HAP-1 (cell line): ENCODE data around the gene PPARGC1A.

ENCODE experiments used
- DNase-seq, 2 experiments: peaks; one replicate each; pipeline ENCODE4 v3.0.0-alpha.2; 2016 to 2020; ENCODE audit warnings: low spot score in 2 of 2
- H3K27me3 ChIP-seq: fragments of 250-450 bp; sonication (Bioruptor Pico); 2 replicates; pipeline ENCODE4 v1.5.1; 2020; ENCODE audit warnings: low read depth, mild to moderate bottlenecking, moderate library complexity
- H3K36me3 ChIP-seq: fragments of 250-450 bp; sonication (Bioruptor Pico); replicated peaks from 2 replicates; pipeline ENCODE4 v1.5.1; 2020; ENCODE audit warnings: mild to moderate bottlenecking
- H3K4me1 ChIP-seq: fragments of 250-450 bp; sonication (Bioruptor Pico); 2 replicates; pipeline ENCODE4 v1.5.1; 2020; ENCODE audit warnings: mild to moderate bottlenecking
- H3K4me3 ChIP-seq: fragments of 250-450 bp; sonication (Bioruptor Pico); 2 replicates; pipeline ENCODE4 v1.5.1; 2020; ENCODE audit warnings: mild to moderate bottlenecking, moderate library complexity
- H3K9me3 ChIP-seq: fragments of 250-450 bp; sonication (Bioruptor Pico); 2 replicates; pipeline ENCODE4 v1.5.1; 2020; ENCODE audit warnings: mild to moderate bottlenecking, moderate library complexity
- in situ Hi-C: fragments of 300-500 bp; cut with MboI; formaldehyde crosslinking; loops from 3 replicates; pipeline ENCODE4 v1.14.3; 2020; ENCODE audit warnings: low sequenced_read_pairs, inconsistent platforms, mixed read lengths

The PPARGC1A gene

DNA sequence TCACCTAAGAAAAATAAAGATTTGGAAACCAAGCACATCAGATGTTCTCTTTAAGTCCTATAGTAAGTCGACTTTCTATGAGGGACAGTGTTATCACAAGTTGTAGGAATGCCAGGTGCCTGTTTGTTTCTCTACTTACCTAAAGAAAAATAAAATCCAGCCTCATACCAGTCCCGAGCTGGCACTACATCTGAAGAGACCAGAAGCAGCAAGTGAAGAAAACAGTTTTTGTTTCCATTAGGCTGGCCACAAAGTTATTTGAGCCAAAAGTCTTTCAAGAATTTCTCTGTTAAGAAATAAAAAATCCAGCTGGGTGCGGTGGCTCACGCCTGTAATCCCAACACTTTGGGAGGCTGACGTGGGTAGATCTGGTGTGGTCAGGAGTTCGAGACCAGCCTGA lies 10.8 kb upstream of the PPARGC1A start:
- no peaks in the 10 kb centered on the region for H3K4me1 ChIP-seq
- H3K36me3 ChIP-seq: no peaks in the 10 kb centered on the region
- no peaks in the 10 kb centered on the region for H3K27me3 ChIP-seq
- H3K4me3 ChIP-seq: no peak overlapping the region
- in situ Hi-C loops: no loop called here
- H3K9me3 ChIP-seq: no peaks in the 10 kb centered on the region
- DNase-seq: no peak

DNA sequence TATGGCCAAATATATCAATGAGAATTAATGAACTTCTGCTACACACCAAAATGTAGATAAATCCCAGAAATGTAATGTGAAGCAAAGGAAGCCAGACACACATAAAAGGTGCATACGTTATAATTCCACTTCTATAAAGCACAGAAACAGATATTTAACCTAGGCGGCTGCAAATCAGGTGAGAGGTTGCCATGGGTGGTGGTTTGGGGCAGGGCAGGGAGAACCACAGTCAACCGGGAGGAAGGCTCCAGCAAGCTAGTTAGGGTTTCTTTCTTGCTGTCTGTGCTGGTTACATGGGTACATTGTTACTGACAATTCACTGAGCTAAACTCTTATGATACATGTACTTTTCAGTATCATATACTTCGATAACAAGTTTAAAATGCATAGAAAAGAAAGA lies 9.7 kb upstream of the PPARGC1A start:
- in situ Hi-C loops: no loop called here
- H3K4me1 ChIP-seq: no peaks in the 10 kb centered on the region
- H3K27me3 ChIP-seq: no peaks in the 10 kb centered on the region
- H3K36me3 ChIP-seq: no peaks in the 10 kb centered on the region
- H3K9me3 ChIP-seq: no peaks in the 10 kb centered on the region
- no peak overlapping the region for H3K4me3 ChIP-seq
- DNase-seq: no peak

DNA sequence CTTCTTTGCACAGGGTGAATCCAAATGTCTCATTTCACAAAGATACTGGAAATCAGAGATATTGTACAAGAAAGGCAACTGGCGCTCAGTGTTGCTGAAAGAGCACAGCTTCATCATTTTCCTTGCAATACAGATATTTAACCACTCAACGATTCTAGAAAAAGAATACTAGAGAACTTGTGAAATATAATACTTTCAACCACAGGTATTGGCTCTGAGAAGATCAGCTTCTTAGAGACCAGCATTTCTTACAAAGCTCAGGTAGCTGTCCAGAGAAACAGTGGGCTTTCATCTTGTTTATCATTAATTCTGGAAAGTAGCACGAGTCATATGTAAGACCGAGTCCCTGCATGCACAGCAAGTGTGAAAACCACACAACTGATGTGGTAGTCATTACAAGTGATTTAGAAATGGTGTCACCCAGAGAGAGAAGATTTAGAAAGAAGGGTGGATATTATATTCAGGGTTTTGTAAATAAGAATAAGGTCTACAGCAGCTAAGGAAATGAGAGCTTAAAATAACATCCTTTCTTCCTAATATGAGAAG lies 7.8 kb upstream of the PPARGC1A start:
- Histone ChIP-seq H3K4me1 (no peaks in the 10 kb centered on the region), H3K36me3 (no peaks in the 10 kb centered on the region), H3K4me3 (no peak overlapping the region), H3K27me3 (no peaks in the 10 kb centered on the region), H3K9me3 (no peaks in the 10 kb centered on the region)
- in situ Hi-C loops: no loop called here
- no peak for DNase-seq

DNA sequence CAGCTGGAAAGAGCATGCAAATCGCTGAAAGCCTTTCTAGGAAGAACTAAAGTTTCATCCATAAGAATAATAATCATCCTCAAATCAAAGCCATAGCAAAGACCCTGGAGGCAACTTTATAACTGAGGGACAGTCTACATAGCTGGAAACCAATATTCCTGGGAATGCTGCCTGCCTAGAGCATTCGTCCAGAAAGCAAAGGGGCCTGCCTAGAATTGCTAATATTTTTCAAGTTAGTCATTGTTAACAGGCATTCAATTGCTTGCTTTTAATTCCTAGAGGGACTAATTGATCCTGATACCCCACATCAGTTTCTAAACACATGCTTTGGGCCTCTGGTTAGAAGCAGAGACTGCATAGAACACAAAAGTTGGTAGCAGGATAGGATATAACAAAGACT lies 4.2 kb upstream of the PPARGC1A start:
- in situ Hi-C loops: no loop called here
- H3K4me1 ChIP-seq: no peaks in the 10 kb centered on the region

DNA sequence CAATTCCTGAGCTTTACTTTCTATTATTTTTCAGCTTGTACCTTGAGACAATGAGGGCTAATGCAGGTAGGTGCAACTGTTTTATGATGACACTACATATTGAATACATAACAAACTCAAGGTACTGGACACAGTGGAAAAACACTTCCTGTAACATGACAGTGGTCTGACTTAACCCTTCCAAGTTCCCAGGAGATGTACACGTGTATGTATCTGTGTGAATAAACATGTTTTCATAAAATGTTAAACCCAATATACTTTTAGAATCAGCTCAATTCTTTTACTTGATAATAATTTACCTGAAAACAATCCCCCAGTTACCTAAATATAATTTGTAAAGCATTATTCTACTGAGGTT lies 1.2 kb upstream of the PPARGC1A start:
- H3K4me1 ChIP-seq: no peaks in the 10 kb centered on the region
- H3K9me3 ChIP-seq: no peaks in the 10 kb centered on the region
- in situ Hi-C loops: no loop called here
- DNase-seq: no peak
- H3K36me3 ChIP-seq: no peaks in the 10 kb centered on the region
- H3K27me3 ChIP-seq: peaks cover 2% of the 10 kb centered on the region; the same call in 1 of the 2 replicates
- no peak overlapping the region for H3K4me3 ChIP-seq

More for the DNA sequence above, 4.2 kb upstream of the PPARGC1A start:
- no peaks in the 10 kb centered on the region for H3K9me3 ChIP-seq
- no peaks in the 10 kb centered on the region for H3K36me3 ChIP-seq
- H3K27me3 ChIP-seq: peaks cover 2% of the 10 kb centered on the region; the same call in 1 of the 2 replicates
- no peak overlapping the region for H3K4me3 ChIP-seq
- DNase-seq: no peak

DNA sequence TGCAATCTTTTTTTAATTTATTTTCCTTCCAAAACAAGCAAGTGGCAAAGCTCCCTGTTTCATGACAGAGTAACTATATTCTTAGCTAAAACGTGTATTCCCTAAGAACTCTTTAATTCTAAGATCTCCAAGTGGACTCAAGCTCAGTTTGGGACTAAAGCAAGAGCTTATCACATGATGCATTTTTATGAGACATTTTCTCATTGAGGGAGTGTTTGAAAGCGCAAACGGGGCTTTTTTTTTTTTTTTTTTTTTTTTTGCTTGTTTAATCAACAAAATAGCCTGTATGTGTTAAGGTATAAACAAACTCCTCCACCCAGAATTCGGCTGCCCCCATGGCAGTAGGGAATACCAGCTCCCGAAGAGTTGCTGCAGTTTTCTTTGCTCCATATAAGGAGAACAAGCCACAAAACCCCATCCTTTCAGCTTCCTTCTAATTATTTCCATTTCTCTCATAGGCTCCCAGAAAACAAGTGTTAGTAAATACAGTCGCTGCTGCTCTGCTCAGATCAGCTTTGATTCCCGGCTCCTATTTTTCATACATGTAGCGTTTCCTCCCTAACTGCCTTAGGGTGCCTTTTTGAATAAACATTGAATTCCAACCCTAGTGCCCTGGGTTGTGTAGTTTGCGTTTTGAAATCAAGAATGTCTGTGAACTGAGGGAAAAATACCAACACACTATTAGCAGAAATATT lies 669 bp upstream of the PPARGC1A start:
- Histone ChIP-seq H3K36me3 (no peaks in the 10 kb centered on the region), H3K9me3 (no peaks in the 10 kb centered on the region), H3K4me1 (no peaks in the 10 kb centered on the region), H3K4me3 (no peak overlapping the region), H3K27me3 (peaks cover 2% of the 10 kb centered on the region; the same call in 1 of the 2 replicates)
- DNase-seq: no peak
- in situ Hi-C loops: no loop called here

DNA sequence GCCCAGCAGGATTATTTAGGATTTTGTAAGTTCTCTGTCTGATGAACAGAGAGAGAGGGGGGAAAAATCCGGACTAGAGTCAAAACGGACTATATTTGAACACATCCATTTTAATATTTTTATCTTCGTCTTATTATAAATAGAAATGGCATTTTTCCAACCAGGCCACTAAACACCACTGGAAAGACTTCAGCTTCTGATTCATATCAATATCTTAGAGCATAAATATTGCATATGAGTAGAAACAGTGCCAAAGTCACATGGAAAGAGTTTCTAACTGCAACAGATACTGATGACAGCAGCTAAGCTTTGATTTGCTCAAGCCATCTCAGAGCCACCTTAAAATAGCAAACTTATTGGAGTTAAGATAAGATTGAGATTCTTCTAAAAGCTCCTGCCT lies 456 bp downstream of the PPARGC1A start:
- DNase-seq: no peak
- H3K27me3 ChIP-seq: peaks cover 2% of the 10 kb centered on the region; the same call in 1 of the 2 replicates
- H3K9me3 ChIP-seq: no peaks in the 10 kb centered on the region
- H3K4me1 ChIP-seq: no peaks in the 10 kb centered on the region
- no peaks in the 10 kb centered on the region for H3K36me3 ChIP-seq
- no peak overlapping the region for H3K4me3 ChIP-seq
- in situ Hi-C loops: no loop called here

DNA sequence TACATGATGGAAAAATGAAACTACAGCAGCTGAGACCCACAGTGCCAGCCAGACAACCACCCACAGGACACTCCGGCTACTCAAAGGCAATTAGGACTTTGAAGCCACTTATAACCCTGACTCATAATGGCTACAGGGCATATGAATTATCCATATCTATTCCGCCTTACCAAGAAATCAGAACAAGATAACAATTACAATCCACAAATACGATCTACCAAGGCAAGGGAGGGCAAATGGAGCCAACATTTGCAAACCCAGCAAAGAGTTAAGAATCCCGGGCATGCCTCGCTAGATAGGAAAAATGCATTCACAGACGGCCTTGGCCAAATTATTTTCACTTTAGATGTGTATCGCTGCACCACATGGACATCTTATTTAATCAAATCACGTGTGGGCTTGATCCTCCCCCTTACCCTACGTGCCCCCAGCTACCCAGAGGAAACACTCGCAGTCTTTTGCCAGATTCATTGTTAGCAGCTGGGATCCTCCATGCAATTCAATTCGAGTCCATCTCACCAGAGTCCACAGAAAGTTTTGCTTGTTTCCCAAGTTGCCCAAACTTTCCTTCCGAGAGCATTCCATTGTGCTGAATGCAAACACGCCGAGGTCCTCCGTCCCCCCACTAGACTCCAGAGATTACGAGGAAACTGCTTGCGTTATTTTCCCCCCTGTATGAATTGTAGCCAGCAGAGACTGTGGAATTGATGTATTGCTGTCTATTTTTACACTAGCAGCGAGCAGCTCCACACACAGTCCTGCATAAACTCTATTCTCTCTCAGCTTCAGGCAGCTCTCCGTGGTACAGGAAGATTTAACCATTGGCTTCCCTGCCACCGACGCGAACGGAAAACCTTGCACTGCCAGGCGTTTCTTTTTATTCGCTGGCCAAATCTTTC lies 1.2 kb downstream of the PPARGC1A start:
- in situ Hi-C loops: no loop called here
- Histone ChIP-seq H3K4me1 (no peaks in the 10 kb centered on the region), H3K36me3 (no peaks in the 10 kb centered on the region), H3K4me3 (no peak overlapping the region), H3K9me3 (no peaks in the 10 kb centered on the region), H3K27me3 (peaks cover 2% of the 10 kb centered on the region; the same call in 1 of the 2 replicates)
- DNase-seq: no peak

DNA sequence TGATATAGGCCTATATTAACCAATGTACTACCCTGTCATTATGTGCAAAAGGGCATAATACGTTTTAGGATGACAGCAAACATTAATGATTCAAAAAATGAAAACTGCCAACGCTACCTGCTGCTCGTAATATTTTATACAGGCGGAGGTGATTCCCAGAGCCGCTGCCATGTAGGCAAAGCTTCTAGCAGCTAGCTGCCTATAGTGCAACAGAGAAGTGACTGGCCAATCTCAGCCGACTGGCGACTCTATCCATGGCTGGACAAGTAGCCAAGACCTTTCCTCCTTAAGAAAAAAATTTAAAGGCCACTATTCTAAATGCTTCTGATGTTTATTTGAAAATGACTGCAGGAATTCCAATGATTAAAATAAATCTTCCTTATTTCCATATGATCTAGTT lies 1.9 kb downstream of the PPARGC1A start:
- no peak for DNase-seq
- in situ Hi-C loops: no loop called here
- Histone ChIP-seq H3K9me3 (no peaks in the 10 kb centered on the region), H3K4me1 (no peaks in the 10 kb centered on the region), H3K4me3 (no peak overlapping the region), H3K36me3 (no peaks in the 10 kb centered on the region), H3K27me3 (peaks cover 2% of the 10 kb centered on the region; the same call in 1 of the 2 replicates)

DNA sequence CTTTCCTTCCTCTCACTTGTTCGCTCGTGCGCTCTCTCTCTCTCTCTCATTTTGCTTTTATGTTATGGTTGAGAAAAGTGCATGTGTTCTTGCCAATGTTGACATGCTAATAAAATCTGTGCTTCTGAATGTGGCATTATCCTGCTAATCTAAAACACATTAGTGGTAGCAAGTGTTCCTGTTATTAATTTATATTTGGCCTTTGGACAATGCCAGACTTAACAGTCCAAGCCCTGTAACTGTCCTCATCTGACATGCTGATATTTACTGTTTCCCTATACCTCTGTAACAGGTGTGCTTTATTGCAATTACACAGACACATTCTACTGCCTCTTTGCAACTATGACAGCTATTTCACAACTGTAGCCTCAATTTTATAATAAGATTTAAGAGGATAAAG lies 2.7 kb downstream of the PPARGC1A start:
- no peaks in the 10 kb centered on the region for H3K4me1 ChIP-seq
- no peaks in the 10 kb centered on the region for H3K9me3 ChIP-seq
- in situ Hi-C loops: no loop called here
- peaks cover 2% of the 10 kb centered on the region; the same call in 1 of the 2 replicates for H3K27me3 ChIP-seq
- no peak overlapping the region for H3K4me3 ChIP-seq
- H3K36me3 ChIP-seq: no peaks in the 10 kb centered on the region
- DNase-seq: no peak

DNA sequence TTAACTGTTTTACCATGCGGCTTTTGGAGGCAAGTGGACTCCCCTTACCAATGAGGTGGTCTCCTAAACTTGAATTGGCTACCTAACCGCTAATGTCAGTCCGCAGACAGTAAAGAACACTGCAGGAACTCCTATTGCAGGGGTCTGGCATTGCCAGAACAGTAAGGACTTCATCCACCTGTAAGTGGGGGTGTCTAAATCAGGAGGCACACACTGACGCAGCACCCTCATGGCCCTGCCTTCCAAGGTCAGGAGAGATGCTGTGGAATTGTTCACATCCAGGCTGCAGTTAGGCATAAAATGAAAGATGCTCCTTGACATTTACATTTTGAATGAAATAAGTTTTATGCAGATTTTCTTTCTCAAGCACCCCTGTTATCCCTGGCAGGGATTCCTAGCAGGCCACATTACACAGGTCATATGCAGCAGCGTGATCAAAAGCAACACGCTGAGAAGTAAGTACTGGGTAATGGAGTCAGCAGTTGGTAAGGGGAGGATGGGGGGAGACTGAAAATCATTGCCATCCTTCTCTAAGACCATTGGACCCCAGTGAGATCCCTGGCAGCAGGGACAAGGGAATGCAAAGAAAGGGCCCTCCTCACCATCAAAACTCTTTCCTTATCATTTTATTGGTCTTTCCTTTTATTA lies 3.8 kb downstream of the PPARGC1A start:
- no peak for DNase-seq
- in situ Hi-C loops: no loop called here
- no peaks in the 10 kb centered on the region for H3K4me1 ChIP-seq

DNA sequence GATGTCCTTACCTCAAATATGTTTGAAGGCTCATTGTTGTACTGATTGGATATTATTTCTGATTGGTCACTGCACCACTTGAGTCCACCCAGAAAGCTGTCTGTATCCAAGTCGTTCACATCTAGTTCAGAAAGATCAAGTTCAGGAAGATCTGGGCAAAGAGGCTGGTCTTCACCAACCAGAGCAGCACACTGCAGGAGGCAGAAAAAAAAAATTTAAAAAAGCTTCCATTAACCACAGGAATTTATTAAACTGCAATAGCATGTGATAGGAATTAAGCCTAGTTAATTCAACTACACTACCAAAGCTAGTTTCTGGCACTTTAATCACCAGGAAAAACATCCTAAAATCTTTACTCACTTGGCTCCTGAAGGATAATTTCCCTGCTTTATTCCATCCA lies 5.1 kb downstream of the PPARGC1A start:
- no peaks in the 10 kb centered on the region for H3K9me3 ChIP-seq
- no peaks in the 10 kb centered on the region for H3K36me3 ChIP-seq
- no peaks in the 10 kb centered on the region for H3K27me3 ChIP-seq
- DNase-seq: no peak
- no peak overlapping the region for H3K4me3 ChIP-seq
- no peaks in the 10 kb centered on the region for H3K4me1 ChIP-seq
- in situ Hi-C loops: no loop called here

More for the DNA sequence above, 3.8 kb downstream of the PPARGC1A start:
- Histone ChIP-seq H3K27me3 (no peaks in the 10 kb centered on the region), H3K9me3 (no peaks in the 10 kb centered on the region), H3K4me3 (no peak overlapping the region), H3K36me3 (no peaks in the 10 kb centered on the region)

DNA sequence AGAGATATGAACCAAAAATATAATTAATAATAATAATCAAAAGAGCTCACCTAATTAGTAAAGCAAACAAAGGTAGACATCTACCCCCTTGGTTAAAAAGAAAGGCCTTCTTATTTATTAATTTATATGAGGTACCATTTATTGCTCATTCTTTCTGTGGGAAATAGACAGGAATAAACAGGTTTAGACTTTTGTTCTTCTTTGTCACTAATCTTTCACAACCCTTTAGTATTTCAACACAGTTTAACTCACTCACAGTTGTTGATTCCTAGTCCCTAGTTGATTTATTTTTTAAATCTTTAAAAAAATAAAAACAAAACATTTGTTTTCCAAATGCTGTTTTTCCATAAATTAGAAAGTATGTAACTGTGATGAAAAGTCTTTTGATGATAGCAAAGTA lies 5.6 kb downstream of the PPARGC1A start:
- Histone ChIP-seq H3K9me3 (no peaks in the 10 kb centered on the region), H3K4me1 (no peaks in the 10 kb centered on the region), H3K36me3 (no peaks in the 10 kb centered on the region), H3K27me3 (no peaks in the 10 kb centered on the region), H3K4me3 (no peak overlapping the region)
- in situ Hi-C loops: no loop called here
- no peak for DNase-seq
